GM12891 (cell line): ENCODE results near the gene SUPT5H.

Experiments
- DNase-seq: peaks from one replicate; pipeline ENCODE4 v3.0.0; 2011; ENCODE audit warnings: low spot score; ENCODE audit not compliant: insufficient read length
- FAIRE-seq: peaks from 2 replicates; lab custom pipeline; 2011; peaks lifted over from hg19 to GRCh38; lab: Jason Lieb, UNC
- PAX5 ChIP-seq: IDR thresholded peaks from 2 replicates; pipeline ENCODE4 v1.6.1; 2011; ENCODE audit warnings: low read length, moderate library complexity, mild to moderate bottlenecking; ENCODE audit not compliant: insufficient read depth, severe bottlenecking
- POLR2A ChIP-seq: IDR thresholded peaks from 2 replicates; pipeline ENCODE4 v1.6.1; 2011; ENCODE audit warnings: low read depth, low read length, control low read depth
- POLR2AphosphoS5 ChIP-seq: IDR thresholded peaks from 2 replicates; pipeline ENCODE4 v1.6.1; 2011; ENCODE audit warnings: low read depth, low read length, control low read depth
- POU2F2 ChIP-seq: IDR thresholded peaks from 2 replicates; pipeline ENCODE4 v1.6.1; 2011; ENCODE audit warnings: low read depth, mild to moderate bottlenecking, control low read depth, low read length, moderate library complexity
- SPI1 ChIP-seq: IDR thresholded peaks from 2 replicates; pipeline ENCODE4 v1.6.1; 2011; ENCODE audit warnings: low read depth, low read length, control low read depth
- TAF1 ChIP-seq: IDR thresholded peaks from 2 replicates; pipeline ENCODE4 v1.6.1; 2011; ENCODE audit warnings: low read depth, low read length, control low read depth

The SUPT5H gene

GRCh38 chr19:39463403-39463802, 18.0 kb downstream of the SUPT5H start:
- TF ChIP-seq POLR2A (no peak), POLR2AphosphoS5 (no peak), PAX5 (no peak), POU2F2 (no peak), SPI1 (no peak), TAF1 (no peak)
- FAIRE-seq (no peak), DNase-seq (no peak)

GRCh38 chr19:39465956-39466747, 20.8 kb downstream of the SUPT5H start:
- DNase-seq (no peak), FAIRE-seq (no peak)
- TF ChIP-seq POU2F2, result no peak
- TF ChIP-seq PAX5, result no peak
- TF ChIP-seq SPI1, result no peak
- TF ChIP-seq TAF1, result no peak
- TF ChIP-seq POLR2AphosphoS5, result no peak
- no peak for TF ChIP-seq POLR2A

- DNase-seq (no peak), FAIRE-seq (no peak)
- TF ChIP-seq POLR2AphosphoS5 (no peak), SPI1 (no peak), TAF1 (no peak), POU2F2 (no peak), POLR2A (0 out of 2 replicates have a peak, but pooled peaks have one; percentile 9), PAX5 (no peak)
These were observed 22.6 kb downstream of the SUPT5H start for GRCh38 chr19:39467941-39468340.

- TF ChIP-seq POU2F2, result no peak
- no peak for DNase-seq
- no peak for FAIRE-seq
These were observed 23.7 kb downstream of the SUPT5H start for GRCh38 chr19:39469036-39469435.

- TF ChIP-seq POLR2AphosphoS5 (0 out of 2 replicates have a peak, but pooled peaks have one; percentile 25), TAF1 (no peak), POLR2A (no peak), SPI1 (no peak)
- FAIRE-seq (no peak), DNase-seq (no peak)
These were observed 24.2 kb downstream of the SUPT5H start for GRCh38 chr19:39469567-39469966.

- FAIRE-seq, result no peak
- no peak for DNase-seq
- no peak for TF ChIP-seq PAX5
- TF ChIP-seq SPI1, result no peak
- TF ChIP-seq POLR2A, result no peak
- TF ChIP-seq POLR2AphosphoS5, result no peak
- no peak for TF ChIP-seq TAF1
- no peak for TF ChIP-seq POU2F2
These were observed 25.4 kb downstream of the SUPT5H start for GRCh38 chr19:39470724-39471339.

- DNase-seq (no peak), FAIRE-seq (no peak)
- no peak for TF ChIP-seq PAX5
- peak; percentile 49; the same call in 1 of the 2 replicates for TF ChIP-seq POU2F2
These were observed 26.6 kb downstream of the SUPT5H start for GRCh38 chr19:39471756-39472536.

- no peak for TF ChIP-seq PAX5
- no peak for TF ChIP-seq POLR2A
- no peak for TF ChIP-seq SPI1
- no peak; the same call in 1 of the 2 replicates for TF ChIP-seq POLR2AphosphoS5
- FAIRE-seq (no peak), DNase-seq (no peak)
These were observed 27.5 kb downstream of the SUPT5H start for GRCh38 chr19:39472746-39473442.

GRCh38 chr19:39473443-39473960, 28.1 kb downstream of the SUPT5H start:
- no peak for DNase-seq
- no peak for FAIRE-seq
- TF ChIP-seq POU2F2, result no peak
- no peak for TF ChIP-seq POLR2A
- TF ChIP-seq TAF1, result no peak
- TF ChIP-seq POLR2AphosphoS5, result no peak
- no peak for TF ChIP-seq SPI1
- TF ChIP-seq PAX5, result no peak
